SJSA1 (cell line): ENCODE measurements around the gene PNPLA6. TPM values are rescaled to one million over a fixed set of nuclear protein-coding genes. Genes with fewer than 3 reads are reported as not detected.

ENCODE experiments used
- DNase-seq, 2 experiments: peaks; one replicate each; pipeline ENCODE4 v3.0.0-alpha.2; 2015 to 2020; ENCODE audit warnings: low spot score in 2 of 2, low read depth in 1 of 2
- H3K27ac ChIP-seq: fragments of 250-450 bp; sonication (Bioruptor Pico); 2 replicates; pipeline ENCODE4 v1.5.1; 2020; ENCODE audit warnings: mild to moderate bottlenecking, moderate library complexity
- H3K27me3 ChIP-seq: fragments of 250-450 bp; sonication (Bioruptor Pico); replicated peaks from 2 replicates; pipeline ENCODE4 v1.5.1; 2020; ENCODE audit warnings: mild to moderate bottlenecking, moderate library complexity
- H3K36me3 ChIP-seq: fragments of 250-450 bp; sonication (Bioruptor Pico); 2 replicates; pipeline ENCODE4 v1.5.1; 2020; ENCODE audit warnings: mild to moderate bottlenecking
- H3K4me1 ChIP-seq: fragments of 250-450 bp; sonication (Bioruptor Pico); replicated peaks from 2 replicates; pipeline ENCODE4 v1.6.1; 2021; ENCODE audit warnings: mild to moderate bottlenecking
- H3K4me3 ChIP-seq: fragments of 250-450 bp; sonication (Bioruptor Pico); 2 replicates; pipeline ENCODE4 v1.5.1; 2020; ENCODE audit warnings: mild to moderate bottlenecking
- H3K9me3 ChIP-seq: fragments of 250-450 bp; sonication (Bioruptor Pico); replicated peaks from 2 replicates; pipeline ENCODE4 v1.5.1; 2020; ENCODE audit warnings: mild to moderate bottlenecking
- total RNA-seq: library from RNA; depleted of rRNA; stranded (reverse); fragments of >200 nt; shearing (Covaris generic); gene quantifications from 2 replicates; pipeline ENCODE4 v1.2.3, GENCODE V29; 2014

The PNPLA6 gene
- total RNA-seq, 1 experiment from 2014 or later: 41.6 TPM

GRCh38 chr19:7505682-7506384 is 29.7 kb upstream of the PNPLA6 start:
- H3K4me1 ChIP-seq: peaks cover 9% of the 10 kb centered on the region
- H3K27ac ChIP-seq: no peak overlapping the region
- peaks cover 18% of the 10 kb centered on the region for H3K27me3 ChIP-seq
- H3K36me3 ChIP-seq: no peaks in the 10 kb centered on the region
- H3K9me3 ChIP-seq: peaks cover 5% of the 10 kb centered on the region; the same call in 1 of the 2 replicates
- no peak overlapping the region for H3K4me3 ChIP-seq
- no peak for DNase-seq

- Histone ChIP-seq H3K27me3 (peaks cover 10% of the 10 kb centered on the region), H3K4me1 (0 out of 2 replicates have a peak, but pooled peaks cover 4% of the 10 kb centered on the region), H3K27ac (no peak overlapping the region), H3K4me3 (no peak overlapping the region), H3K36me3 (no peaks in the 10 kb centered on the region), H3K9me3 (0 out of 2 replicates have a peak, but pooled peaks cover 2% of the 10 kb centered on the region)
- DNase-seq: peak; percentile 57 to 80
Observed at GRCh38 chr19:7506385-7507328, 28.9 kb upstream of the PNPLA6 start.

- Histone ChIP-seq H3K36me3 (no peaks in the 10 kb centered on the region), H3K9me3 (0 out of 2 replicates have a peak, but pooled peaks cover 2% of the 10 kb centered on the region), H3K4me1 (0 out of 2 replicates have a peak, but pooled peaks cover 4% of the 10 kb centered on the region), H3K4me3 (no peak overlapping the region), H3K27ac (no peak overlapping the region), H3K27me3 (peaks cover 2% of the 10 kb centered on the region; the same call in 1 of the 2 replicates)
- DNase-seq: peak; percentile 49 to 90
Observed at GRCh38 chr19:7507884-7508283, 27.6 kb upstream of the PNPLA6 start.

GRCh38 chr19:7509625-7510024 is 25.9 kb upstream of the PNPLA6 start:
- no peak overlapping the region for H3K27ac ChIP-seq
- no peaks in the 10 kb centered on the region for H3K36me3 ChIP-seq
- H3K9me3 ChIP-seq: 0 out of 2 replicates have a peak, but pooled peaks cover 2% of the 10 kb centered on the region
- peaks cover 10% of the 10 kb centered on the region for H3K4me1 ChIP-seq
- H3K27me3 ChIP-seq: no peaks in the 10 kb centered on the region; the same call in 1 of the 2 replicates
- DNase-seq: no peak
- H3K4me3 ChIP-seq: no peak overlapping the region

- Histone ChIP-seq H3K36me3 (no peaks in the 10 kb centered on the region), H3K4me1 (peaks cover 31% of the 10 kb centered on the region), H3K9me3 (0 out of 2 replicates have a peak, but pooled peaks cover 2% of the 10 kb centered on the region), H3K27ac (no peak overlapping the region), H3K4me3 (no peak overlapping the region), H3K27me3 (no peaks in the 10 kb centered on the region; the same call in 1 of the 2 replicates)
- no peak for DNase-seq
Observed at GRCh38 chr19:7512400-7512851, 23.1 kb upstream of the PNPLA6 start.

GRCh38 chr19:7513809-7514642 is 21.5 kb upstream of the PNPLA6 start:
- H3K4me1 ChIP-seq: peaks cover 27% of the 10 kb centered on the region

GRCh38 chr19:7515110-7515644 is 20.3 kb upstream of the PNPLA6 start:
- Histone ChIP-seq H3K4me1 (peaks cover 27% of the 10 kb centered on the region), H3K36me3 (no peaks in the 10 kb centered on the region; the same call in 1 of the 2 replicates), H3K27ac (peak overlapping the region; percentile 19), H3K4me3 (peak overlapping the region; percentile 50), H3K9me3 (0 out of 2 replicates have a peak, but pooled peaks cover under 1% of the 10 kb centered on the region), H3K27me3 (no peaks in the 10 kb centered on the region)
- peak; percentile 77 to 84 for DNase-seq

More at GRCh38 chr19:7513809-7514642, 21.5 kb upstream of the PNPLA6 start:
- Histone ChIP-seq H3K36me3 (no peaks in the 10 kb centered on the region), H3K4me3 (no peak overlapping the region), H3K9me3 (0 out of 2 replicates have a peak, but pooled peaks cover 2% of the 10 kb centered on the region), H3K27ac (no peak overlapping the region), H3K27me3 (no peaks in the 10 kb centered on the region; the same call in 1 of the 2 replicates)
- DNase-seq: no peak

- Histone ChIP-seq H3K9me3 (no peaks in the 10 kb centered on the region), H3K4me3 (peak within 1 kb of the TSS; percentile 50), H3K36me3 (no peaks in the 10 kb centered on the region; the same call in 1 of the 2 replicates), H3K27me3 (no peaks in the 10 kb centered on the region), H3K27ac (peak within 1 kb of the TSS; percentile 19), H3K4me1 (peaks cover 27% of the 10 kb centered on the region)
- DNase-seq: peak; percentile 58 to 84
Observed at GRCh38 chr19:7515645-7516151, 19.8 kb upstream of the PNPLA6 start, which contains the start of gene ZNF358. ZNF358 (plus strand) TSS chr19:7516103; CDS start chr19:7519243, 3,140 bp downstream.

GRCh38 chr19:7516333-7516732 is 19.2 kb upstream of the PNPLA6 start:
- no peak for DNase-seq
- Histone ChIP-seq H3K4me1 (peaks cover 27% of the 10 kb centered on the region), H3K27ac (0 out of 2 replicates have a peak overlapping the region, but pooled peaks have one; percentile 15)

GRCh38 chr19:7516878-7517277 is 18.6 kb upstream of the PNPLA6 start:
- Histone ChIP-seq H3K27me3 (no peaks in the 10 kb centered on the region), H3K9me3 (no peaks in the 10 kb centered on the region), H3K4me1 (peaks cover 28% of the 10 kb centered on the region), H3K27ac (no peak overlapping the region), H3K36me3 (no peaks in the 10 kb centered on the region; the same call in 1 of the 2 replicates), H3K4me3 (peak overlapping the region; percentile 50)
- DNase-seq: no peak

More at GRCh38 chr19:7516333-7516732, 19.2 kb upstream of the PNPLA6 start:
- no peaks in the 10 kb centered on the region; the same call in 1 of the 2 replicates for H3K36me3 ChIP-seq
- peak overlapping the region; percentile 50 for H3K4me3 ChIP-seq
- H3K27me3 ChIP-seq: no peaks in the 10 kb centered on the region
- no peaks in the 10 kb centered on the region for H3K9me3 ChIP-seq

GRCh38 chr19:7519361-7520130 is 16.0 kb upstream of the PNPLA6 start:
- no peak overlapping the region for H3K27ac ChIP-seq
- no peaks in the 10 kb centered on the region for H3K27me3 ChIP-seq
- peaks cover 35% of the 10 kb centered on the region for H3K4me1 ChIP-seq
- H3K9me3 ChIP-seq: no peaks in the 10 kb centered on the region
- DNase-seq: no peak
- H3K4me3 ChIP-seq: no peak overlapping the region
- no peaks in the 10 kb centered on the region; the same call in 1 of the 2 replicates for H3K36me3 ChIP-seq
